Measurements from ENCODE around the gene PM20D2. TPM values are rescaled to one million over a fixed set of nuclear protein-coding genes. Genes with fewer than 3 reads are reported as not detected.

Gene PM20D2
- total and polyA plus RNA-seq, 2 donors (not counting 1 experiment from before 2014, with no cell fraction given) = 3.9 to 10.1 TPM

- TF ChIP-seq CTCF (conservative IDR thresholded peaks at IDR 0.05 in 1 of 2, IDR thresholded peaks at IDR 0.05 in 1 of 2; ENCODE audit: low read depth in 1 of 2, low read length in 2 of 2) = no peak
- TF ChIP-seq EZH2 (IDR thresholded peaks at IDR 0.05; ENCODE audit: low read length, missing control alignments) = no peak
- Histone ChIP-seq H3K79me2 (ENCODE audit: control insufficient read depth, insufficient read depth, low read length) (no peaks in the 10 kb centered on the region), H4K20me1 (ENCODE audit: control insufficient read depth, extremely low read depth, insufficient read depth, low read length) (no peaks in the 10 kb centered on the region), H3K36me3 (ENCODE audit: control insufficient read depth, insufficient read depth, low read length) (no peaks in the 10 kb centered on the region), H3K27ac (ENCODE audit: insufficient read depth, low read length) (no peak overlapping the region), H3K4me3 (replicated peaks in 1 of 4; ENCODE audit: control extremely low read depth in 1 of 4, insufficient read depth in 1 of 4, low read depth in 3 of 4, low read length in 4 of 4) (no peak overlapping the region), H3K4me2 (ENCODE audit: extremely low read depth, insufficient read depth, low read length) (no peak overlapping the region), H3K4me1 (ENCODE audit: control insufficient read depth, extremely low read depth, insufficient read depth, low read length) (no peaks in the 10 kb centered on the region), H3K9ac (ENCODE audit: insufficient read depth, low read length) (no peak overlapping the region), H2AFZ (ENCODE audit: low read length) (no peak overlapping the region), H3K9me3 (ENCODE audit: control insufficient read depth, insufficient read depth, low read depth, low read length) (no peaks in the 10 kb centered on the region), H3K27me3 (ENCODE audit: control insufficient read depth, insufficient read depth, low read length) (peaks cover 3% of the 10 kb centered on the region)
- DNase-seq (ENCODE audit: low read depth in 2 of 2) = no peak
Measured at GRCh38 chr6:89180971-89181370, 35.1 kb downstream of the PM20D2 start.

- Histone ChIP-seq H3K36me3 (ENCODE audit: control insufficient read depth, insufficient read depth, low read length) (no peaks in the 10 kb centered on the region), H3K4me3 (replicated peaks in 1 of 4; ENCODE audit: control extremely low read depth in 1 of 4, insufficient read depth in 1 of 4, low read depth in 3 of 4, low read length in 4 of 4) (no peak overlapping the region), H3K4me1 (ENCODE audit: control insufficient read depth, extremely low read depth, insufficient read depth, low read length) (no peaks in the 10 kb centered on the region), H3K9me3 (ENCODE audit: control insufficient read depth, insufficient read depth, low read depth, low read length) (no peaks in the 10 kb centered on the region), H3K4me2 (ENCODE audit: extremely low read depth, insufficient read depth, low read length) (no peak overlapping the region), H3K27me3 (ENCODE audit: control insufficient read depth, insufficient read depth, low read length) (peaks cover 3% of the 10 kb centered on the region), H4K20me1 (ENCODE audit: control insufficient read depth, extremely low read depth, insufficient read depth, low read length) (no peaks in the 10 kb centered on the region), H2AFZ (ENCODE audit: low read length) (no peak overlapping the region), H3K9ac (ENCODE audit: insufficient read depth, low read length) (no peak overlapping the region), H3K27ac (ENCODE audit: insufficient read depth, low read length) (no peak overlapping the region), H3K79me2 (ENCODE audit: control insufficient read depth, insufficient read depth, low read length) (no peaks in the 10 kb centered on the region)
- DNase-seq (ENCODE audit: low read depth in 2 of 2) = no peak
- TF ChIP-seq CTCF (conservative IDR thresholded peaks at IDR 0.05 in 1 of 2, IDR thresholded peaks at IDR 0.05 in 1 of 2; ENCODE audit: low read depth in 1 of 2, low read length in 2 of 2) = no peak
- no peak for TF ChIP-seq EZH2 (IDR thresholded peaks at IDR 0.05; ENCODE audit: low read length, missing control alignments)
Measured at GRCh38 chr6:89183294-89183693, 37.4 kb downstream of the PM20D2 start.

- no peak for DNase-seq (ENCODE audit: low read depth in 2 of 2)
- no peak overlapping the region for H2AFZ ChIP-seq (ENCODE audit: low read length)
- H3K27ac ChIP-seq (ENCODE audit: insufficient read depth, low read length) = no peak overlapping the region
Measured at GRCh38 chr6:89184344-89184743, 38.5 kb downstream of the PM20D2 start.

More at GRCh38 chr6:89184344-89184743, 38.5 kb downstream of the PM20D2 start:
- Histone ChIP-seq H3K79me2 (ENCODE audit: control insufficient read depth, insufficient read depth, low read length) (no peaks in the 10 kb centered on the region), H3K4me2 (ENCODE audit: extremely low read depth, insufficient read depth, low read length) (no peak overlapping the region), H3K9ac (ENCODE audit: insufficient read depth, low read length) (no peak overlapping the region), H3K36me3 (ENCODE audit: control insufficient read depth, insufficient read depth, low read length) (no peaks in the 10 kb centered on the region), H3K9me3 (ENCODE audit: control insufficient read depth, insufficient read depth, low read depth, low read length) (no peaks in the 10 kb centered on the region), H3K27me3 (ENCODE audit: control insufficient read depth, insufficient read depth, low read length) (peaks cover 3% of the 10 kb centered on the region), H4K20me1 (ENCODE audit: control insufficient read depth, extremely low read depth, insufficient read depth, low read length) (no peaks in the 10 kb centered on the region), H3K4me3 (replicated peaks in 1 of 4; ENCODE audit: control extremely low read depth in 1 of 4, insufficient read depth in 1 of 4, low read depth in 3 of 4, low read length in 4 of 4) (no peak overlapping the region), H3K4me1 (ENCODE audit: control insufficient read depth, extremely low read depth, insufficient read depth, low read length) (no peaks in the 10 kb centered on the region)
- TF ChIP-seq CTCF (conservative IDR thresholded peaks at IDR 0.05 in 1 of 2, IDR thresholded peaks at IDR 0.05 in 1 of 2; ENCODE audit: low read depth in 1 of 2, low read length in 2 of 2) = no peak
- TF ChIP-seq EZH2 (IDR thresholded peaks at IDR 0.05; ENCODE audit: low read length, missing control alignments) = no peak
